ENCODE data around the gene HNRNPAB. TPM values are rescaled to one million over a fixed set of nuclear protein-coding genes. Genes with fewer than 3 reads are reported as not detected.

HNRNPAB gene
- total and polyA plus RNA-seq, 9 of the 15 experiments (the other 6 are each of a cell fraction or from before 2014, with no cell fraction given): 34.6 to 425 (median 236) TPM

- TF ChIP-seq CHAMP1 (IDR thresholded peaks at IDR 0.05): no peak
- TF ChIP-seq PKNOX1 (IDR thresholded peaks at IDR 0.05): peak; percentile 47
- no peak for TF ChIP-seq RBM22 (IDR thresholded peaks at IDR 0.05; ENCODE audit: low read depth, low read length, poor library complexity, severe bottlenecking)
- no peak for TF ChIP-seq ZNF75A (CRISPR knock-in tag; IDR thresholded peaks at IDR 0.05)
- TF ChIP-seq RBM39 (optimal IDR thresholded peaks at IDR 0.05; ENCODE audit: low read depth, low read length): no peak
- no peak for TF ChIP-seq SMARCE1 (IDR thresholded peaks at IDR 0.05)
- TF ChIP-seq MCM5 (IDR thresholded peaks at IDR 0.05; ENCODE audit: low read depth): no peak
- no peak for TF ChIP-seq BRF2 (IDR thresholded peaks at IDR 0.05; ENCODE audit: borderline replicate concordance, insufficient read depth, insufficient read length)
- peak; percentile 58; the same call in 1 of the 2 replicates for TF ChIP-seq ZNF24 (IDR thresholded peaks at IDR 0.05)
- no peak for TF ChIP-seq NR2C1 (IDR thresholded peaks at IDR 0.05)
- no peak for TF ChIP-seq NR2C1 (tag; IDR thresholded peaks at IDR 0.05)
- no peak for TF ChIP-seq JUNB (CRISPR knock-in tag; conservative IDR thresholded peaks at IDR 0.05)
- TF ChIP-seq GTF3C2 (IDR thresholded peaks at IDR 0.05; ENCODE audit: borderline replicate concordance, extremely low read depth, insufficient read length): no peak
- TF ChIP-seq HDAC1 (IDR thresholded peaks at IDR 0.05): no peak
- TF ChIP-seq U2AF2 (optimal IDR thresholded peaks at IDR 0.05; ENCODE audit: low read depth, low read length): no peak
- TF ChIP-seq RBM34 (IDR thresholded peaks at IDR 0.05; ENCODE audit: borderline replicate concordance, insufficient read depth, low read length): no peak
- TF ChIP-seq ZNF277 (CRISPR knock-in tag; IDR thresholded peaks at IDR 0.05; ENCODE audit: borderline replicate concordance): no peak
- TF ChIP-seq RCOR1 (IDR thresholded peaks at IDR 0.05; ENCODE audit: borderline replicate concordance in 1 of 2, low read depth in 2 of 2, low read length in 2 of 2): peak in 1 of 2 experiments; percentile 44; a peak in 1 of 4 replicates
These were observed 40.3 kb upstream of the HNRNPAB start (continued) for GRCh38 chr5:178163772-178164735.

Data from K562 (cell line).